Measurements from ENCODE around the gene ERCC1.

Gene ERCC1

GRCh38 chr19:45409557-45409920 is 14.2 kb downstream of the ERCC1 start:
- TF ChIP-seq CTCF (IDR thresholded peaks at IDR 0.05) = no peak

GRCh38 chr19:45408830-45409556 is 14.7 kb downstream of the ERCC1 start:
- TF ChIP-seq CTCF (IDR thresholded peaks at IDR 0.05) = no peak

- no peak for TF ChIP-seq CTCF (IDR thresholded peaks at IDR 0.05)
Observed at GRCh38 chr19:45408121-45408520, 15.6 kb downstream of the ERCC1 start.

- no peak for TF ChIP-seq CTCF (IDR thresholded peaks at IDR 0.05)
Observed at GRCh38 chr19:45407091-45407375, 16.7 kb downstream of the ERCC1 start.

GRCh38 chr19:45406226-45407090 is 17.3 kb downstream of the ERCC1 start, which contains the start of gene POLR1G:
TSS of gene POLR1G (plus strand) at chr19:45406644. CDS start at chr19:45406697, 53 bp downstream.
- TF ChIP-seq CTCF (IDR thresholded peaks at IDR 0.05) = no peak

GRCh38 chr19:45405435-45406225 is 18.1 kb downstream of the ERCC1 start:
- no peak for TF ChIP-seq CTCF (IDR thresholded peaks at IDR 0.05)

GRCh38 chr19:45404557-45405434 is 18.9 kb downstream of the ERCC1 start, which contains the start of gene PPP1R13L:
TSS of gene PPP1R13L (minus strand) at chr19:45405069. CDS start at chr19:45398318, 6,751 bp downstream.
- TF ChIP-seq CTCF (IDR thresholded peaks at IDR 0.05) = no peak
